ENCODE data around the gene CPZ. TPM values are rescaled to one million over a fixed set of nuclear protein-coding genes. Genes with fewer than 3 reads are reported as not detected.
"Not testable (repeated sequence)": the region's sequence is repeated elsewhere in the genome, so short reads cannot be mapped to it uniquely, and the experiment has no call there.

CPZ gene
- total and polyA plus RNA-seq, 2 donors (not counting 1 experiment from before 2014, with no cell fraction given) = not detected

- CTCF ChIA-PET; H3K4me1 ChIP-seq (ENCODE audit: control insufficient read depth in 2 of 2, insufficient read depth in 2 of 2, low read length in 2 of 2); H4K20me1 ChIP-seq (ENCODE audit: control insufficient read depth, insufficient read depth, low read length, poor library complexity, severe bottlenecking); H3K79me2 ChIP-seq (ENCODE audit: control insufficient read depth, insufficient read depth, low read length); H3K9ac ChIP-seq (ENCODE audit: low read length); H3K27ac ChIP-seq (ENCODE audit: low read length in 2 of 2); H3K4me3 ChIP-seq (ENCODE audit: control extremely low read depth in 1 of 5, extremely low read depth in 1 of 5, insufficient read depth in 1 of 5, low read depth in 2 of 5, low read length in 4 of 5); H3K4me3 Mint-ChIP-seq; H3K9me3 Mint-ChIP-seq (ENCODE audit: insufficient read depth); H3K36me3 ChIP-seq (replicated peaks in 1 of 2; ENCODE audit: control extremely low read depth in 1 of 2, control insufficient read depth in 1 of 2, extremely low read depth in 1 of 2, insufficient read depth in 2 of 2, low read length in 1 of 2); H3K4me1 Mint-ChIP-seq; POLR2A ChIA-PET; H3K27ac Mint-ChIP-seq; H3K4me2 ChIP-seq (replicated peaks; ENCODE audit: low read depth, low read length, poor library complexity, severe bottlenecking); intact Hi-C loops (cut with micrococcal nuclease); DNase-seq; H2AFZ ChIP-seq (ENCODE audit: insufficient read depth, low read depth, low read length, poor library complexity, severe bottlenecking); ATAC-seq (ENCODE audit: low read depth); H3K27me3 ChIP-seq (replicated peaks in 1 of 4; ENCODE audit: control extremely low read depth in 1 of 4, control insufficient read depth in 3 of 4, insufficient read depth in 4 of 4, low read length in 3 of 4): not testable (repeated sequence)
- H3K9me3 ChIP-seq (ENCODE audit: control extremely low read depth in 1 of 3, control insufficient read depth in 2 of 3, insufficient read depth in 1 of 3, low read length in 2 of 3) = peaks cover 0 to 29% (median 0%) of the 10 kb centered on the region in 3 donors
- H3K27me3 Mint-ChIP-seq = peaks cover 13% of the 10 kb centered on the region
- WGBS (ENCODE audit: insufficient coverage) = no CpG with 5 or more reads among the region's 5 CpGs
These were observed 61.6 kb downstream of the CPZ start for GRCh38 chr4:8654139-8654538.

DNA sequence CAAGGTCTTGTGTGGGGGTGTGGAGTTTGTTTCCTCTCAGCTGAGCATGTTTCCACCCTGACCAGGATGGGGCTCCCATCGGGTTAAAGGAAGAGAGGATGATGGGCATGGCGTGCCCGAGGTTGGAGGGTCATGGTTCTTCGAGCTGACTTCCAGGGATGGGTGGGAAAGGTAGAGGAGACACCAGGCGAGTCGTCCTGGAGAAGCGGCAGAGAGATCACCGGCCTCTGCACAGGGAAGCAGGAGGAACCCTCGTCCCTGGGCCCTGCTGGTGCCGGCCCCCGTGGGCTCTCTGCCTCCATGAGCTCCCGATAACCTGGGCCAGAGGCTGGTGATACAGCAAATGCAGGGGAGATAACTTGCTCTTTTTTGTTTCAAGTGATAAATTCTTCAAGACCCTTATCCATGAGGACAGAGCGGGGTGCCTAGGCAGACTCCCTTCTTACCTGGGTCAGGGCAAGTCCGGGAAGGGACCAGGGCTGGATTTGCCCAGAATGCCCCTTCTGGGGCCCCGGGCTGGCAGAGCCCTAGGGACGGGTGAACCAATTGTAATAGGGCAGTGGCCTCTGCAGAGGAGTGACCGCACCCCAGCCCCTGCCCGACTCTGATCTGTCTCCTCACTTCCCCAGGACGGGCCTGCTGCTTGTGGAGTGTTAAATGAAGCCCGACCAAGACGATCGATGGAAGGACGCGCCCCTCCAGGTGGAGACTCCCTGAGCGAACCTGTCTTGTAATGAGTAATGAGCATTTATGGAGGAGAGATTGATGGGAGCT, 63.0 kb downstream of the CPZ start:
- DNase-seq = no peak
- Histone ChIP-seq H3K4me3 (ENCODE audit: control extremely low read depth in 1 of 5, extremely low read depth in 1 of 5, insufficient read depth in 1 of 5, low read depth in 2 of 5, low read length in 4 of 5) (no peak overlapping the region), H4K20me1 (ENCODE audit: control insufficient read depth, insufficient read depth, low read length, poor library complexity, severe bottlenecking) (no peaks in the 10 kb centered on the region), H3K9ac (ENCODE audit: low read length) (no peak overlapping the region), H3K9me3 (ENCODE audit: control extremely low read depth in 1 of 3, control insufficient read depth in 2 of 3, insufficient read depth in 1 of 3, low read length in 2 of 3) (peaks cover 0 to 29% (median 0%) of the 10 kb centered on the region in 3 donors), H3K4me1 (ENCODE audit: control insufficient read depth in 2 of 2, insufficient read depth in 2 of 2, low read length in 2 of 2) (no peaks in the 10 kb centered on the region), H3K27me3 (replicated peaks in 1 of 4; ENCODE audit: control extremely low read depth in 1 of 4, control insufficient read depth in 3 of 4, insufficient read depth in 4 of 4, low read length in 3 of 4) (no peaks in the 10 kb centered on the region), H3K79me2 (ENCODE audit: control insufficient read depth, insufficient read depth, low read length) (no peaks in the 10 kb centered on the region), H3K4me2 (replicated peaks; ENCODE audit: low read depth, low read length, poor library complexity, severe bottlenecking) (no peak overlapping the region), H3K27ac (ENCODE audit: low read length in 2 of 2) (no peak overlapping the region), H2AFZ (ENCODE audit: insufficient read depth, low read depth, low read length, poor library complexity, severe bottlenecking) (no peak overlapping the region), H3K36me3 (replicated peaks in 1 of 2; ENCODE audit: control extremely low read depth in 1 of 2, control insufficient read depth in 1 of 2, extremely low read depth in 1 of 2, insufficient read depth in 2 of 2, low read length in 1 of 2) (no peaks in the 10 kb centered on the region)
- Mint-ChIP-seq H3K27me3 (peaks cover 11% of the 10 kb centered on the region), H3K4me1 (no peaks in the 10 kb centered on the region), H3K27ac (no peak overlapping the region), H3K9me3 (ENCODE audit: insufficient read depth) (peaks cover 2% of the 10 kb centered on the region), H3K4me3 (no peak overlapping the region)
- no peak for ATAC-seq (ENCODE audit: low read depth)
- intact Hi-C loops (cut with micrococcal nuclease) = no loop called here
- ChIA-PET CTCF (no interaction called here), POLR2A (no interaction called here)
- 86% methylated on average over 24 of the region's 25 CpGs for WGBS (ENCODE audit: insufficient coverage)
- TF ChIP-seq EZH2 (IDR thresholded peaks at IDR 0.05; ENCODE audit: borderline replicate concordance, insufficient read depth, low read depth, low read length, poor library complexity, severe bottlenecking) (no peak), CTCF (IDR thresholded peaks at IDR 0.05) (no peak)
